GM12875 (cell line): ENCODE results near the gene ADAM11.
A peak's percentile ranks its signal among the peaks of the same experiment; 100 is the strongest.
"Not testable (repeated sequence)": the region's sequence is repeated elsewhere in the genome, so short reads cannot be mapped to it uniquely, and the experiment has no call there.

Source experiments
- H3K4me3 ChIP-seq: one replicate; pipeline ENCODE4 v1.5.1; 2011; ENCODE audit warnings: low read depth, low read length, control low read depth
- CTCF ChIP-seq: IDR thresholded peaks from 2 replicates; pipeline ENCODE4 v1.5.1; 2011; ENCODE audit warnings: low read depth, mild to moderate bottlenecking, control low read depth, inconsistent platforms, low read length, moderate library complexity, borderline replicate concordance; ENCODE audit not compliant: insufficient read depth

The ADAM11 gene

GRCh38 chr17:44758414-44759085, at the start of gene ADAM11:
Gene ADAM11 (plus strand): TSS chr17:44758988. CDS start chr17:44759200, 212 bp downstream.
- TF ChIP-seq CTCF, result no peak
- no peak within 1 kb of the TSS for H3K4me3 ChIP-seq

- no peak overlapping the region for H3K4me3 ChIP-seq
- TF ChIP-seq CTCF, result no peak
Observed at GRCh38 chr17:44719444-44719843, 39.3 kb upstream of the ADAM11 start.

GRCh38 chr17:44722254-44722653, 36.5 kb upstream of the ADAM11 start:
- TF ChIP-seq CTCF, result no peak
- no peak overlapping the region for H3K4me3 ChIP-seq

GRCh38 chr17:44726121-44726520, 32.7 kb upstream of the ADAM11 start:
- H3K4me3 ChIP-seq, result not testable (repeated sequence)

GRCh38 chr17:44733753-44734152, 25.0 kb upstream of the ADAM11 start:
- peak; percentile 25; the same call in 1 of the 2 replicates for TF ChIP-seq CTCF

GRCh38 chr17:44734272-44734671, 24.5 kb upstream of the ADAM11 start:
- TF ChIP-seq CTCF, result no peak

More at GRCh38 chr17:44733753-44734152, 25.0 kb upstream of the ADAM11 start:
- no peak overlapping the region for H3K4me3 ChIP-seq

GRCh38 chr17:44736551-44737240, 22.1 kb upstream of the ADAM11 start:
- TF ChIP-seq CTCF, result no peak

More at GRCh38 chr17:44734272-44734671, 24.5 kb upstream of the ADAM11 start:
- H3K4me3 ChIP-seq, result no peak overlapping the region

More at GRCh38 chr17:44736551-44737240, 22.1 kb upstream of the ADAM11 start:
- H3K4me3 ChIP-seq, result no peak overlapping the region
